IMR-90 (cell line): Measurements from ENCODE around the gene RASGRP4.

Experiments used
- BHLHE40 ChIP-seq: fragments of 150-350 bp; IDR thresholded peaks from 2 replicates; pipeline ENCODE4 v1.6.1; 2016; ENCODE audit warnings: mild to moderate bottlenecking, low read depth, low read length
- CEBPB ChIP-seq: IDR thresholded peaks from 2 replicates; pipeline ENCODE4 v1.6.1; 2012; ENCODE audit warnings: low read depth, low read length, improper control_type of control experiment
- CHD1 ChIP-seq: IDR thresholded peaks from 2 replicates; pipeline ENCODE4 v1.6.1; 2012; ENCODE audit warnings: low read depth, low read length, improper control_type of control experiment
- CTCF ChIP-seq: conservative IDR thresholded peaks from 2 replicates; pipeline ENCODE4 v1.5.1; 2012; ENCODE audit warnings: mild to moderate bottlenecking, low read depth, low read length, improper control_type of control experiment
- FOS ChIP-seq: fragments of 150-350 bp; IDR thresholded peaks from 2 replicates; pipeline ENCODE4 v1.6.1; 2016; ENCODE audit warnings: low read depth, low read length
- MAZ ChIP-seq: IDR thresholded peaks from 2 replicates; pipeline ENCODE4 v1.6.1; 2012; ENCODE audit warnings: low read depth, mild to moderate bottlenecking, low read length, improper control_type of control experiment, moderate library complexity, borderline replicate concordance
- MXI1 ChIP-seq: IDR thresholded peaks from 2 replicates; pipeline ENCODE4 v1.6.1; 2012; ENCODE audit warnings: low read depth, mild to moderate bottlenecking, low read length, moderate library complexity, borderline replicate concordance
- POLR2A ChIP-seq: IDR thresholded peaks from 2 replicates; pipeline ENCODE4 v1.6.1; 2012; ENCODE audit warnings: mild to moderate bottlenecking, low read depth, low read length
- RCOR1 ChIP-seq: IDR thresholded peaks from 2 replicates; pipeline ENCODE4 v1.6.1; 2012; ENCODE audit warnings: mild to moderate bottlenecking, low read length, improper control_type of control experiment; ENCODE audit not compliant: insufficient replicate concordance
- RFX5 ChIP-seq: IDR thresholded peaks from 2 replicates; pipeline ENCODE4 v1.8.0; 2012; ENCODE audit warnings: low read depth, mild to moderate bottlenecking, low read length, moderate library complexity
- SMC3 ChIP-seq: fragments of 150-350 bp; IDR thresholded peaks from 2 replicates; pipeline ENCODE4 v1.6.1; 2016; ENCODE audit warnings: low read depth, mild to moderate bottlenecking, antibody characterized with exemption, low read length, moderate library complexity
- USF2 ChIP-seq: fragments of 150-350 bp; IDR thresholded peaks from 2 replicates; pipeline ENCODE4 v1.6.1; 2017; ENCODE audit warnings: mild to moderate bottlenecking, antibody characterized with exemption, low read length, low read depth

- TF ChIP-seq POLR2A (no peak), SMC3 (no peak), CTCF (no peak), RFX5 (no peak), USF2 (no peak), MAZ (no peak), CEBPB (no peak), BHLHE40 (no peak), RCOR1 (no peak), CHD1 (no peak), MXI1 (no peak), FOS (no peak)
Measured at GRCh38 chr19:38391911-38392464, 34.0 kb downstream of the RASGRP4 start.
